Natural killer cell (primary cell): ENCODE measurements around the gene CDR2L. TPM values are rescaled to one million over a fixed set of nuclear protein-coding genes. Genes with fewer than 3 reads are reported as not detected.
"Not testable (repeated sequence)": the region's sequence is repeated elsewhere in the genome, so short reads cannot be mapped to it uniquely, and the experiment has no call there.

ENCODE experiments used
- ATAC-seq, 3 donors: fragments of 150-1000 bp in 2 of 3; fragments of 200-7000 bp in 1 of 3; cut with Tn5 transposase; 1 replicate in 1 of 3; 2 replicates in 2 of 3; pipeline ENCODE4 v1.10.0; 2021; ENCODE audit warnings: mild to moderate bottlenecking in 2 of 3, moderate library complexity in 2 of 3
- DNase-seq, 2 donors: peaks; one replicate each; pipeline versions ENCODE4 v3.0.0 to v3.0.0-alpha.2; 2013 to 2021; ENCODE audit warnings: mixed read lengths in 1 of 2
- H3K27ac ChIP-seq: one replicate; pipeline ENCODE4 v1.5.1; 2013; ENCODE audit warnings: mild to moderate bottlenecking, low read length
- H3K27me3 ChIP-seq: one replicate; pipeline ENCODE4 v1.6.1; 2013; ENCODE audit warnings: low read length; ENCODE audit not compliant: control insufficient read depth, insufficient read depth
- H3K36me3 ChIP-seq: one replicate; pipeline ENCODE4 v1.6.1; 2013; ENCODE audit warnings: low read length; ENCODE audit not compliant: control insufficient read depth, insufficient read depth
- H3K4me1 ChIP-seq: one replicate; pipeline ENCODE4 v1.6.1; 2013; ENCODE audit warnings: low read length; ENCODE audit not compliant: control insufficient read depth, insufficient read depth
- H3K4me3 ChIP-seq: one replicate; pipeline ENCODE4 v1.5.1; 2013; ENCODE audit warnings: low read length
- H3K9me3 ChIP-seq: one replicate; pipeline ENCODE4 v1.6.1; 2013; ENCODE audit warnings: low read length; ENCODE audit not compliant: control insufficient read depth, insufficient read depth
- H3K27ac Mint-ChIP-seq, 2 donors: one replicate each; pipeline ENCODE4 v1.8.0; 2022; ENCODE audit warnings: mild to moderate bottlenecking in 2 of 2, mixed read lengths in 2 of 2, moderate library complexity in 1 of 2
- H3K27me3 Mint-ChIP-seq, 2 donors: one replicate each; pipeline ENCODE4 v1.8.0; 2022; ENCODE audit warnings: low read depth in 2 of 2, mixed read lengths in 2 of 2
- H3K36me3 Mint-ChIP-seq: one replicate; pipeline ENCODE4 v1.8.0; 2022; ENCODE audit warnings: mixed read lengths
- H3K4me1 Mint-ChIP-seq, 2 donors: one replicate each; pipeline ENCODE4 v1.8.0; 2022; ENCODE audit warnings: mixed read lengths in 2 of 2
- H3K4me3 Mint-ChIP-seq: one replicate; pipeline ENCODE4 v1.8.0; 2022; ENCODE audit warnings: mild to moderate bottlenecking, moderate library complexity, mixed read lengths
- H3K9me3 Mint-ChIP-seq, 2 donors: one replicate each; pipeline ENCODE4 v1.8.0; 2022; ENCODE audit warnings: mixed read lengths in 2 of 2
- WGBS: methylation state at CpG from one replicate; pipeline ENCODE4 v1.1.7; 2013; ENCODE audit warnings: missing lambda C conversion rate; ENCODE audit not compliant: insufficient coverage; 5-methylcytosine and 5-hydroxymethylcytosine counted together
- intact Hi-C: fragments of 100-400 bp; cut with micrococcal nuclease; formaldehyde crosslinking; loops from one replicate; pipeline ENCODE4 v1.14.2; 2022
- total RNA-seq, 4 donors: library from RNA; stranded (reverse); fragments of 120-200 nt in 1 of 4; gene quantifications; one replicate each; pipeline versions ENCODE4 v1.2.3 to v1.2.4, GENCODE V29; 2013 to 2022
- TF ChIP-seq, protein P1 (sequence below): fragments of 200-600 bp; IDR thresholded peaks from one replicate; pipeline ENCODE4 v1.8.0; 2022; ENCODE audit warnings: antibody characterized with exemption

CDR2L gene
- total RNA-seq, 3 donors from 2014 or later (not counting 1 experiment from before 2014, with no cell fraction given) = 0.14 to 0.23 TPM; not detected in 1

DNA sequence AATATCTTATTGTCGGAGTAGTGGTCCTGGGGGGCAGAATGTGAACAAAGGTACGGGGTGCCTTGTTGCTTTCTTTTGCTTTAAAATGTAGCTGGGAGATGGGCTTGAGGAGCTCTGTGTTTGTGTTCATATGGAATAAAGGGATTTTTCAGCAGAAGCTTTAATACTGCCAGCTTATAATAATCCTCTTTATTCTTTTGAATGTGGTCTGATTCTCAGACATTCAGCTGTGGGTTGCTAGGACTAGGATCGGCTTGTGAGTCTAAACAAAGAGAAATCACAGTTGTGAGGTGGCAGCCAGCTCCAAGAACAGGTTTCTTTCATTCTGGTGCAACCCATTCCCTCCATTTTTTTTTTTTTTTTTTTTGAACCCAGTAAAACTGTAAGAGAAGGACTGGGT lies 32.3 kb downstream of the CDR2L start:
- intact Hi-C loops = no loop called here
- Histone ChIP-seq H3K27ac (no peak overlapping the region), H3K4me1 (peaks cover under 1% of the 10 kb centered on the region), H3K36me3 (peaks cover 39% of the 10 kb centered on the region), H3K4me3 (no peak overlapping the region), H3K27me3 (no peaks in the 10 kb centered on the region), H3K9me3 (no peaks in the 10 kb centered on the region)
- no peaks in the 10 kb centered on the region for H3K36me3 Mint-ChIP-seq
- peaks cover 0 to 13% of the 10 kb centered on the region in 2 donors for H3K4me1 Mint-ChIP-seq
- no peaks in the 10 kb centered on the region for H3K9me3 Mint-ChIP-seq
- no peaks in the 10 kb centered on the region for H3K27me3 Mint-ChIP-seq
- TF ChIP-seq, protein P1, sequence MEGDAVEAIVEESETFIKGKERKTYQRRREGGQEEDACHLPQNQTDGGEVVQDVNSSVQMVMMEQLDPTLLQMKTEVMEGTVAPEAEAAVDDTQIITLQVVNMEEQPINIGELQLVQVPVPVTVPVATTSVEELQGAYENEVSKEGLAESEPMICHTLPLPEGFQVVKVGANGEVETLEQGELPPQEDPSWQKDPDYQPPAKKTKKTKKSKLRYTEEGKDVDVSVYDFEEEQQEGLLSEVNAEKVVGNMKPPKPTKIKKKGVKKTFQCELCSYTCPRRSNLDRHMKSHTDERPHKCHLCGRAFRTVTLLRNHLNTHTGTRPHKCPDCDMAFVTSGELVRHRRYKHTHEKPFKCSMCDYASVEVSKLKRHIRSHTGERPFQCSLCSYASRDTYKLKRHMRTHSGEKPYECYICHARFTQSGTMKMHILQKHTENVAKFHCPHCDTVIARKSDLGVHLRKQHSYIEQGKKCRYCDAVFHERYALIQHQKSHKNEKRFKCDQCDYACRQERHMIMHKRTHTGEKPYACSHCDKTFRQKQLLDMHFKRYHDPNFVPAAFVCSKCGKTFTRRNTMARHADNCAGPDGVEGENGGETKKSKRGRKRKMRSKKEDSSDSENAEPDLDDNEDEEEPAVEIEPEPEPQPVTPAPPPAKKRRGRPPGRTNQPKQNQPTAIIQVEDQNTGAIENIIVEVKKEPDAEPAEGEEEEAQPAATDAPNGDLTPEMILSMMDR = no peak
- ATAC-seq = no peak
- H3K4me3 Mint-ChIP-seq = no peak overlapping the region
- WGBS = 95% methylated on average over 3 of the region's 3 CpGs
- no peak overlapping the region for H3K27ac Mint-ChIP-seq
- no peak for DNase-seq

DNA sequence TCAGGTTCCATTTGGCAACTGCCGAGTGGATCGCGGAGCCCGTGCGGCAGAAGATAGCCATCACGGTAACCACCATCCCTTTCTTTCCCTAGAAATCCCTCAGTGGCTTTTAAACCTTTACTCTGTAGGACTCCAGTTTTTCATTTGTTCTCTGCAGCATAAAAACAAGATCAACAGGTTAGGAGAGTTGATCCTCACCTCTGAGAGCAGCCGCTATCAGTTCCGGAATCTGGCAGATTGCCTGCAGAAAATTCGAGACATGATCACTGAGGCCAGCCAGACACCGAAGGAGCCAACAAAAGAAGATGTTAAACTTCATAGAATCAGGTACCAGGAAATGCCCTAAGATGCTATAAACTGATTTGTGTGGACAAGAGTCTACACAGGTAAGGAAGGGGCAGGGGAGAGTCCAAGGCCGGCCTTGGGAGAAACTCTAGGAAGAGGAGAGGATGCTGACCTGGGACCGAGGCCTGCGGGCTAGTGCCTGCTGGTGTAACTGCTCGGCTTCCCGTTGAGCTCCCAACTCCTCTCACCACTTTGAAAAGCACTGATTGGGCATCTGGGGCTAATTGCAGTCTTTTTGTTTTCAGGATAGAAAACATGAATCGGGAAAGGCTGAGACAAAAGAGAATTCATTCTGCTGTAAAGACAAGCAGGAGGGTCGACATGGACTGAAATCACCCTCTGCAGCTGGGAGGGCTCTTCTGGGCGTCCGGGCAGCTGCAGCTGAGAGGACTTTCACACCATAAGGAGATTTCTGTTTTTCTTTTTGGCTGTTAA lies 33.1 kb downstream of the CDR2L start:
- TF ChIP-seq, protein P1 = no peak
- no peaks in the 10 kb centered on the region for H3K36me3 Mint-ChIP-seq
- DNase-seq (no peak), ATAC-seq (no peak)
- no peak overlapping the region for H3K27ac ChIP-seq
- intact Hi-C loops = no loop called here
- no peaks in the 10 kb centered on the region for H3K27me3 Mint-ChIP-seq
- H3K9me3 ChIP-seq = no peaks in the 10 kb centered on the region
- H3K4me3 Mint-ChIP-seq = no peak overlapping the region
- H3K27ac Mint-ChIP-seq = no peak overlapping the region
- no peak overlapping the region for H3K4me3 ChIP-seq
- peaks cover 0 to 5% of the 10 kb centered on the region in 2 donors for H3K4me1 Mint-ChIP-seq
- H3K36me3 ChIP-seq = peaks cover 39% of the 10 kb centered on the region
- H3K9me3 Mint-ChIP-seq = no peaks in the 10 kb centered on the region
- no peaks in the 10 kb centered on the region for H3K27me3 ChIP-seq
- 97% methylated on average over 19 of the region's 19 CpGs for WGBS
- peaks cover 7% of the 10 kb centered on the region for H3K4me1 ChIP-seq

DNA sequence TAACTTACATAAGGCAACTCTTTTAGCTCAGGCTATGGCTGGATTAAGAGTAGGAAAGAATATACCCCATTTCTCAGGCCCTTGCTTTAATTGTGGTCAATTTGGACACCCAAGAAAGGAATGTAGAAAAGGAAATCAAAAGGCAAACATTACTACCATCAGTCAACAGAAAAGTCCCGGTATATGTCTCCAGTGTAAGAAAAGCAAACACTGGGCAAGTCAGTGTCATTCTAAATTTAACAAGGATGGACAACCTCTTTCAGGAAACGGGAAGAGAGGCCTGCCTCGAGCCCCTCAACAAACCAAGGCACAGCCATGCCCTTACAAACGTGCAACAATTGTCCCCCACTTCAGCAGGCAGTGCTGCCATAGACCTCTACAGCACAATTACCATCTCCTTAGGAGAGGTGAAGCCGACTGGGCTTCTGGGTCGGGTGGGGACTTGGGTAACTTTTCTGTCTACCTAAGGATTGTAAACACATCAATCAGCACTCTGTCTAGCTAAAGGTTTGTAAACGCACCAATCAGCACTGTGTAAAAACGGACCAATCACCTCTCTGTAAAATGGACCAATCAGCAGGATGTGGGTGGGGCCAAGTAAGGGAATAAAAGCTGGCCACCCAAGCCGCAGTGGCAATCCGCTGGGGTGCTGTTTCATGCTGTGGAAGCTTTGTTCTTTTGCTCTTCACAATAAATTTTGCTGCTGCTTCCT lies 37.4 kb downstream of the CDR2L start:
- Mint-ChIP-seq H3K4me3 (peak overlapping the region; percentile 63), H3K9me3 (no peaks in the 10 kb centered on the region), H3K27ac (no peak overlapping the region), H3K27me3 (no peaks in the 10 kb centered on the region), H3K36me3 (no peaks in the 10 kb centered on the region), H3K4me1 (no peaks in the 10 kb centered on the region)
- Histone ChIP-seq H3K27ac (no peak overlapping the region), H3K36me3 (peaks cover 26% of the 10 kb centered on the region), H3K9me3 (no peaks in the 10 kb centered on the region), H3K4me1 (peaks cover 7% of the 10 kb centered on the region), H3K27me3 (no peaks in the 10 kb centered on the region), H3K4me3 (no peak overlapping the region)
- WGBS = 90% methylated on average over 10 of the region's 10 CpGs
- ATAC-seq (peak in 2 of 3 donors; percentile 46 to 47), DNase-seq (peak in 1 of 2 donors; percentile 45)
- intact Hi-C loops = no loop called here
- TF ChIP-seq, protein P1 = no peak

DNA sequence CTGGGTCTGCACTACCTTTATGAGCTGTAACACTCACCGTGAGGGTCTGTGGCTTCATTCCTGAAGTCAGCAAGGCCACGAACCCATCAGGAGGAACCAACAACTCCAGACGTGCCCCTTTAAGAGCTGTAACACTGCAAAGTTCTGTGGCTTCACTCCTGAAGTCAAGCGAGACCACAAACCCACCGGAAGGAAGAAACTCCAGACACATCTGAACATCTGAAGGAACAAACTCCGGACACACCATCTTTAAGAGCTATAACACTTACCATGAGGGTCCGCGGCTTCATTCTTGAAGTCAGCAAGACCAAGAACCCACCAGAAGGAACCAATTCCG lies 37.9 kb downstream of the CDR2L start:
- H3K4me3 Mint-ChIP-seq = peak overlapping the region; percentile 63
- H3K9me3 ChIP-seq, H3K4me3 ChIP-seq, H3K9me3 Mint-ChIP-seq, H3K4me1 Mint-ChIP-seq, H3K27me3 Mint-ChIP-seq, intact Hi-C loops, DNase-seq, H3K27me3 ChIP-seq, H3K27ac Mint-ChIP-seq, H3K4me1 ChIP-seq, H3K36me3 Mint-ChIP-seq, H3K27ac ChIP-seq: not testable (repeated sequence)
- peaks cover 22% of the 10 kb centered on the region for H3K36me3 ChIP-seq
- peak in 1 of 3 donors; percentile 13 for ATAC-seq
- WGBS = 50% methylated on average over 9 of the region's 9 CpGs

DNA sequence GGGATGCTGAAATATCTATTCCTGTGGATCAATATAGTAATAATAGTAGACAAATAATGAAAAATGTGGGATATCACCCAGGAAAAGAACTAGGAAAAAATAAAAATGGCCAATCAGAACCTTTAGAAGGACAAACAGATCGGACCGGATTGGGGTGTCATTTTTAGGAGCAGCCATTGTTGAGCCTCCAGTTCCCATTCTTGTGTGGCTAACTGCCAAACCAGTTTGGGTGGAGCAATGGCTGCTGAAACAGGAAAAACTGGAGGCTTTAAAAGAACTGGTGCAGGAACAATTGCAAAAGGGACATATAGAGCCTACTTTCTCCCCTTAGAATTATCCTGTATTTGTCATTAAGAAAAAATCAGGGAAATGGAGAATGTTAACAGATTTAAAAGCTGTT lies 39.2 kb downstream of the CDR2L start:
- H3K4me1 Mint-ChIP-seq, H3K36me3 Mint-ChIP-seq, H3K4me1 ChIP-seq, H3K4me3 Mint-ChIP-seq, H3K27ac ChIP-seq, H3K27ac Mint-ChIP-seq, H3K27me3 ChIP-seq, DNase-seq, ATAC-seq, H3K4me3 ChIP-seq, intact Hi-C loops, H3K27me3 Mint-ChIP-seq, H3K9me3 ChIP-seq, H3K9me3 Mint-ChIP-seq: not testable (repeated sequence)
- whole genome bisulfite sequencing = 93% methylated on average over 2 of the region's 2 CpGs
- peaks cover 10% of the 10 kb centered on the region for H3K36me3 ChIP-seq
